Lung microvascular endothelial cell (primary cell): ENCODE results near the gene RAB40C. TPM values are rescaled to one million over a fixed set of nuclear protein-coding genes. Genes with fewer than 3 reads are reported as not detected.

Experiments used
- DNase-seq, 2 donors: peaks; one replicate each; pipeline versions ENCODE4 v3.0.0 to v3.0.0-alpha.2; 2010; ENCODE audit warnings: low read depth in 2 of 2
- total RNA-seq: library from RNA; depleted of rRNA; stranded (reverse); fragments of >200 nt; gene quantifications from 2 replicates; pipeline ENCODE4 v1.2.1, GENCODE V29; 2014

The RAB40C gene
- total RNA-seq, 1 donor from 2014 or later: 10.9 TPM

GRCh38 chr16:666572-666971, 76.7 kb downstream of the RAB40C start:
- DNase-seq: no peak

- no peak for DNase-seq
Observed at GRCh38 chr16:667113-667779, 77.4 kb downstream of the RAB40C start.

DNA sequence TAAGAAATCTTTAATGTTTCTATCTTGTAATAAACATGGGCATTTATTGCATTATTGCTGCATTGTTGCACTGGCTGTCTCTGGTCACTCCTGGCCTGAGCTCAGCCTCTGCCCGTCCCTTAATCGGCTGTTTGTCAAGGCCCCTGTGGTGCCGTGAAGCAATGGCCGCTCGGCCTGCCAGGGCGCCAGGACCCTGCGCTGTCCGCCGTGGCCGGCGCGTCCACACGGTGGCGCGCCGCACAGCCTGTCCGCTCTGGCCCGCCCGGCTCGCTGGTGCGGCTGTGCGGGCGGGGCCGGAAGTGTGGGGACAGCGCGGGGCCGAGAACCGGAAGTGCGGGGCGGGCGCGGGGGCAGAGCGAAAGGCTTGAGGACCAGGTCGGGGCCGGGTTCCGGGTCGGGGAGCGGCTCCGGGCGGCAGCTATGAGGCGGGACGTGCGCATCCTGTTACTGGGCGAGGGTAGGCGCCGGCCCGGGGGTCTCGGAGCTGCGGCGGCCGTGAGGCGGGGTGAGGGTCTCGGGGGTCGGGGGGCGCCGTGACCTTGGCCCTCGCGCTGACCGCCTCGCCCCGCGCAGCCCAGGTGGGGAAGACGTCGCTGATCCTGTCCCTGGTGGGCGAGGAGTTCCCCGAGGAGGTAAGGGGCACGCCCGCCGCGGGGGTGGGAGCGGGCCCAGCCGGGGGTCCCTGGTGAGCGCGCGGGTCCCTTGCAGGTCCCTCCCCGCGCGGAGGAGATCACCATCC, 78.1 kb downstream of the RAB40C start, which contains the start of gene RHOT2:
TSS of gene RHOT2 (plus strand) at position 353 of the 739 bp plus-strand sequence. CDS start at position 421, 68 bp downstream.
- DNase-seq: peak; percentile 94 to 95

- DNase-seq: peak; percentile 32 to 36
Observed at GRCh38 chr16:668519-669171, 78.8 kb downstream of the RAB40C start.

DNA sequence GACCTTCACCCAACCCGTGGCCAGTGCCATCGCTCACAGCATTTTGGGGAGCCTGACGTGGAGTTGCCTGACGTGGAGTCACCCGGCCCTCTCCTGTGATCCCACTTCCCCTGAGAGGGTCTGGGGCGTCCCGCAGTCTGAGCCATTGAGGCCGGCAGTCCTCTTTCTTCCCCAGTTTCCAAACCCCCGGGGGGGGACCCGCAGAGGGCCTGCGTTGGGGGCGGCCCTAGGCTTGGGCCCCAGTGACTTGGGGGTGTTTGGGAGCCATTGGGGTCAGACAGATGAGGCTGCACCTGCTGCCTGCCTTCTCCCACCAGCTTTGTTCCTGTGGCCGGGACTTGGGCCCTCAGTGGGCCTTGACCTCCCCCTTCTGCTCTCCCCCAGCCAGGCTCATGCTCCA, 79.8 kb downstream of the RAB40C start:
- DNase-seq: no peak

GRCh38 chr16:670485-671352, 80.9 kb downstream of the RAB40C start:
- no peak for DNase-seq

DNA sequence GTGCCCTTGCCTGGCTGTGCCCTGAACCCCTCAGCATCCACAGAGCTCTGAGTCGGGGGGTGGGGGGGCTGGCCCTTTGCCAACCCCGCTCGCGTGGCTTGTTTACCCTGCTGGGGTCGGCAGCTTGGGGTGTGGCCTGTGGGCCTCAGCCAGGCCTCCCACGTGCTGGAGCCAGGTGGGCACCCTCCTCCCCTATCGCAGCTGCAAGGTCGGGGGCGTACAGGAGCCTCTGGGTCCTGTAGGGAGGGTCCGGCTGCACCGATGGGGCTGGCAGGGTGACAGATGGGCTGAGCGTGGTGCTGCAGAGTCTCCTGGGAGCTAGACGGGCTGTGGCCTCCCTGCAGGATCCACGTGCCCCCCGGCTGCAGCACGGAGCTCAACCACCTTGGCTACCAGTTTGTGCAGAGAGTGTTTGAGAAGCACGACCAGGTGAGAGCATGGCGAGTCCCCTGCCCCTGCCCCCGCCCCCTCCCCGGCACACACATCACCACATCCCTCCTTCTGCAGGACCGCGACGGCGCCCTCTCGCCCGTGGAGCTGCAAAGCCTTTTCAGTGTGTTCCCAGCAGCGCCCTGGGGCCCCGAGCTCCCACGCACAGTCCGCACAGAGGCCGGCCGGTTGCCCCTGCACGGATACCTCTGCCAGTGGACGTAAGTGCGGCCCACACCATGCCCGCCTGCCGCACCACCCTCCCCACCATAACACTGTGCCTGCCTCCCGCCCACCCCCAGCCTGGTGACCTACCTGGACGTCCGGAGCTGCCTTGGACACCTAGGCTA, 81.7 kb downstream of the RAB40C start:
- no peak for DNase-seq

- no peak for DNase-seq
Observed at GRCh38 chr16:672371-672770, 82.5 kb downstream of the RAB40C start.

DNA sequence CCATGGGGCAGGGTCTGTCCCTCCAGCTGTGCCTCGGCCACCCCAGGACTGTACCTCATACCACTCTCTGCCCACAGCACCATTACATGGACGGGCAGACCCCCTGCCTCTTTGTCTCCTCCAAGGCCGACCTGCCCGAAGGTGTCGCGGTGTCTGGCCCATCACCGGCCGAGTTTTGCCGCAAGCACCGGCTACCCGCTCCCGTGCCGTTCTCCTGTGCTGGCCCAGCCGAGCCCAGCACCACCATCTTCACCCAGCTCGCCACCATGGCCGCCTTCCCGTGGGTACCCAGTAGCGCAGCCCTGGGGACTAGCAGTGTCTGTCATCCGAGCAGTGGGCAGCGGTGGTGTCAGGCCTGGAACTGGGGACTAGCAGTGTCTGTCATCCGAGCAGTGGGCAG, 83.0 kb downstream of the RAB40C start:
- no peak for DNase-seq

DNA sequence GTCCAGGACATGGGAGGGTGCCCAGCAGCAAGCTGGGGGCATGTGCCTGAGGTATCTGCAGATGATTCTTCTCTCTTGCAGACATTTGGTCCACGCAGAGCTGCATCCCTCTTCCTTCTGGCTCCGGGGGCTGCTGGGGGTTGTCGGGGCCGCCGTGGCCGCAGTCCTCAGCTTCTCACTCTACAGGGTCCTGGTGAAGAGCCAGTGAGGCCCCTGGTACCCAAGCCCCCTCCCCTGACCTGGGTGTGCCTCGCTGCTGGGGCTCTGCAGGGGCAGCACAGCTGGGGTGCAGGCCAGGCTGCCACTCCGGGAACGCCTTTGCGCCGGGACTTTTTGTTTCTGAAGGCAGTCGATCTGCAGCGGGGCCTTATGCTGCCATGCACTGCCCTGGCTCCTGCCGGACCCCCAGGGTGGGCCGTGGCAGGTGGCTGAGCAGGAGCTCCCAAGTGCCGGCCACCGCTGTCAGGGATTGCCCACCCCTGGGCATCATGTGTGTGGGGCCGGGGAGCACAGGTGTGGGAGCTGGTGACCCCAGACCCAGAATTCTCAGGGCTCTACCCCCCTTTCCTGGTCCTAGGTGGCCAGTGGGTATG, 83.6 kb downstream of the RAB40C start:
- no peak for DNase-seq

DNA sequence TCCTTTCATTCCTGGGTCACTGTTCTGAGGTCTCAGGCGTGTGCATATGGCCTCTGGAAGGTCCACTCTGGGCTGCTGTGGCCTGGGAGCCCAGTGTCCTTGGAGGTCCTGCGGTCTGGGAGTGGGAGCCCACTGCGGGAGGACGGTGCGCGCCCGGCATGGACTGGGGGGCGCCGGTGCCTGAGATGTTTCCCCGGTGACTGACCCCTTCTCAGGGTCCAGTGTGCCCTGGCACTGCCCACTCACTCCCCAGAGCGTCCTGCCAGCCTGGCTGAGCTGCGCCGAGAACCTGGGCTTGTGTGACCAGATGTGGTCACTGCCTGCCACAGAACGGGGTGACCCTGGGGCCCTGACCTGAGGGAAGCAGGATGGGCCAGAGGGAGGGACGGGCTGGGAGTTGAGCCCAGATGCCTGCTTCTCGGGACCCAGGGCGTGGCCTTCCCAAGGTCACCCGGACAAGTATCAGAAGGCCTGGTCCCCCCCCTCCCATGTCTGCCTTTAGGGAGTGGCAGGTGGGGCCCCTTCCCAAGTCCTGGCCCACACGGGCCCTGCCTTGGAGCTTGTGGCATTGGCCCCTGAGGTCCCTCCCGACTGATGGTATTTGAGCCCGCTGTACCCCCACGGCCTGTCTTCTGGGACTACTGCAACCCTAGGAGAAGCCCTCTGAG, 84.5 kb downstream of the RAB40C start:
- no peak for DNase-seq

- DNase-seq: peak in 1 of 2 donors; percentile 18
Observed at GRCh38 chr16:674968-675883, 85.4 kb downstream of the RAB40C start, which contains the start of gene RHBDL1. RHBDL1 (plus strand) TSS chr16:675671; CDS start chr16:675791, 120 bp downstream.

GRCh38 chr16:675884-676564, 86.2 kb downstream of the RAB40C start:
- no peak for DNase-seq

- DNase-seq: no peak
Observed at GRCh38 chr16:676565-676902, 86.7 kb downstream of the RAB40C start.

DNA sequence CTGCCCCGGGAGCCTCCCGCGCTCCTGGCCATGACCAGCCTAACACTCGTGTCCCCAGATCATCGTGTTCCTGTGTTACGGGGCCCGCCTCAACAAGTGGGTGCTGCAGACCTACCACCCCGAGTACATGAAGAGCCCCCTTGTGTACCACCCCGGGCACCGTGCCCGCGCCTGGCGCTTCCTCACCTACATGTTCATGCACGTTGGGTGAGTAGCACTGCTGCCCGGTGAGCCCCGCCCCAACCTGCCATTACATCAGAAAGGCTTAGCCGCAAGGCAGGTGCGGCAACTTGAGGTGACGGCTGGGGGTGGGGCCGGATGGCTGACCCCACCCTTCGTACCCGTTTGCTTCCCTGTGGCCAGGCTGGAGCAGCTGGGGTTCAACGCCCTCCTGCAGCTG, 87.0 kb downstream of the RAB40C start:
- DNase-seq: no peak

GRCh38 chr16:677316-678190, 87.7 kb downstream of the RAB40C start:
- no peak for DNase-seq

DNA sequence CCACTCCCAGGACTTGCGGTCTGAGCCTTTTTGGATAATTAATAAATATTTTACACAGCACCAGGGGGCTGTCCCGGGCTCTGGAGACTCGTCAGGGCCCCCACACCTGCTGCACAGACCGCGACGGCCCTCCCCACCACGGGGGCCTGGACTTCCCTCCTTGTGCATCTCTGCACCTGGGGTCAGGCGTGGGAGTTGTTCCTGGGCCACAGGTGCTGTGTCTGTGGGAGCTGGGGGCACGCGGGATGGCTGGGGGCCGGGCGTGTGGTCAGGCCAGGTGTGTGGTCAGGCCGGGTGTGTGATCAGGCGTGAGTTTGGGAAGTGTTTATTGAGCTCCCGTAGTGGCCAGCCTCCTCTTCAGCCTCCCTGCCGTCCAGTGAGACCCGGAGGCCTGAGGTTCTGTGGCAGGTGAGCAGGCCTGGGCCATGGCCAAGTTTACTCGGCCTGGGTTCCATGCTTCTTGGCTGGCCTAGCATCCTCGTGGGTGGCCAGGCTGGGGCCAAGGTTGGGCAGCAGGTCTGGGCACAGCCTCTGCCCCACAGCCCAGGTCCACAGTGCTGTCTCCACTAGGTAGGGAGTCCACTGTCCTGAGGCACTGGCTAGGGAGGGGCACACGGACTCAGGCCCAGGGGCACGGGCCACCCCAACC, 88.5 kb downstream of the RAB40C start:
- no peak for DNase-seq
